WERI-Rb-1 (cell line): ENCODE data around the gene ZCCHC24.

ENCODE experiments used
- DNase-seq: peaks from one replicate; pipeline ENCODE4 v3.0.0-alpha.2; 2020
- H3K27ac ChIP-seq: fragments of 250-450 bp; sonication (Bioruptor Pico); 2 replicates; pipeline ENCODE4 v1.5.1; 2020; ENCODE audit warnings: mild to moderate bottlenecking, moderate library complexity
- H3K27me3 ChIP-seq: fragments of 250-450 bp; sonication (Bioruptor Pico); 2 replicates; pipeline ENCODE4 v1.5.1; 2021; ENCODE audit warnings: mild to moderate bottlenecking, low read depth, moderate library complexity; ENCODE audit not compliant: insufficient read depth, severe bottlenecking
- H3K36me3 ChIP-seq: fragments of 250-450 bp; sonication (Bioruptor Pico); 2 replicates; pipeline ENCODE4 v1.5.1; 2020; ENCODE audit warnings: mild to moderate bottlenecking, moderate library complexity
- H3K4me3 ChIP-seq: 2 replicates; pipeline ENCODE4 v1.5.1; 2011; ENCODE audit warnings: low read depth, mild to moderate bottlenecking, control low read depth, low read length
- H3K9me3 ChIP-seq: fragments of 250-450 bp; sonication (Bioruptor Pico); 2 replicates; pipeline ENCODE4 v1.5.1; 2021; ENCODE audit warnings: mild to moderate bottlenecking, moderate library complexity; ENCODE audit not compliant: severe bottlenecking
- CTCF ChIP-seq: IDR thresholded peaks from 2 replicates; pipeline ENCODE4 v1.5.1; 2011; ENCODE audit warnings: low read depth, mild to moderate bottlenecking, control low read depth, inconsistent platforms, low read length

Gene ZCCHC24

GRCh38 chr10:79405221-79405994 lies 40.0 kb downstream of the ZCCHC24 start:
- DNase-seq: no peak
- no peak overlapping the region for H3K27ac ChIP-seq
- TF ChIP-seq CTCF: no peak
- no peaks in the 10 kb centered on the region for H3K36me3 ChIP-seq
- H3K9me3 ChIP-seq: no peaks in the 10 kb centered on the region
- H3K27me3 ChIP-seq: no peaks in the 10 kb centered on the region
- H3K4me3 ChIP-seq: no peak overlapping the region

- no peaks in the 10 kb centered on the region for H3K9me3 ChIP-seq
- no peak overlapping the region for H3K27ac ChIP-seq
- TF ChIP-seq CTCF: no peak
- no peak for DNase-seq
- no peak overlapping the region for H3K4me3 ChIP-seq
- H3K27me3 ChIP-seq: no peaks in the 10 kb centered on the region
- H3K36me3 ChIP-seq: no peaks in the 10 kb centered on the region
Measured at GRCh38 chr10:79404690-79405131, 40.7 kb downstream of the ZCCHC24 start.

- no peak overlapping the region for H3K27ac ChIP-seq
- no peak for TF ChIP-seq CTCF
- no peaks in the 10 kb centered on the region for H3K9me3 ChIP-seq
- no peak for DNase-seq
- no peak overlapping the region for H3K4me3 ChIP-seq
- no peaks in the 10 kb centered on the region for H3K36me3 ChIP-seq
- no peaks in the 10 kb centered on the region for H3K27me3 ChIP-seq
Measured at GRCh38 chr10:79404231-79404609, 41.2 kb downstream of the ZCCHC24 start.

- Histone ChIP-seq H3K27ac (no peak overlapping the region), H3K36me3 (no peaks in the 10 kb centered on the region), H3K27me3 (no peaks in the 10 kb centered on the region), H3K4me3 (no peak overlapping the region), H3K9me3 (no peaks in the 10 kb centered on the region)
- no peak for DNase-seq
- no peak for TF ChIP-seq CTCF
Measured at GRCh38 chr10:79403441-79404230, 41.8 kb downstream of the ZCCHC24 start.

GRCh38 chr10:79402951-79403350 lies 42.5 kb downstream of the ZCCHC24 start:
- no peak overlapping the region for H3K4me3 ChIP-seq

More at GRCh38 chr10:79402951-79403350, 42.5 kb downstream of the ZCCHC24 start:
- TF ChIP-seq CTCF: no peak
- DNase-seq: no peak
- Histone ChIP-seq H3K27me3 (no peaks in the 10 kb centered on the region), H3K9me3 (no peaks in the 10 kb centered on the region), H3K27ac (no peak overlapping the region), H3K36me3 (no peaks in the 10 kb centered on the region)
